Stimulated activated CD4-positive, alpha-beta T cell treated with anti-CD3 and anti-CD28 coated beads, Interleukin-2, amount 100 ng/mL, for 48 hours (primary cell): ENCODE results near the gene DDX51.
A peak's percentile ranks its signal among the peaks of the same experiment; 100 is the strongest.

Source experiments
- DNase-seq, 2 donors: peaks; one replicate each; pipeline ENCODE4 v3.0.0-alpha.2; 2020

Gene DDX51, protein sequence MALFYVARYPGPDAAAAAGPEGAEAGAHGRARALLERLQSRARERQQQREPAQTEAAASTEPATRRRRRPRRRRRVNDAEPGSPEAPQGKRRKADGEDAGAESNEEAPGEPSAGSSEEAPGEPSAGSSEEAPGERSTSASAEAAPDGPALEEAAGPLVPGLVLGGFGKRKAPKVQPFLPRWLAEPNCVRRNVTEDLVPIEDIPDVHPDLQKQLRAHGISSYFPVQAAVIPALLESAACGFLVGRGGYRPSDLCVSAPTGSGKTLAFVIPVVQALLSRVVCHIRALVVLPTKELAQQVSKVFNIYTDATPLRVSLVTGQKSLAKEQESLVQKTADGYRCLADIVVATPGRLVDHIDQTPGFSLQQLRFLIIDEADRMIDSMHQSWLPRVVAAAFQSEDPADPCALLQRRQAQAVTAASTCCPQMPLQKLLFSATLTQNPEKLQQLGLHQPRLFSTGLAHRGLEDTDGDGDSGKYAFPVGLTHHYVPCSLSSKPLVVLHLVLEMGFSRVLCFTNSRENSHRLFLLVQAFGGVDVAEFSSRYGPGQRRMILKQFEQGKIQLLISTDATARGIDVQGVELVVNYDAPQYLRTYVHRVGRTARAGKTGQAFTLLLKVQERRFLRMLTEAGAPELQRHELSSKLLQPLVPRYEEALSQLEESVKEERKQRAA

DNA sequence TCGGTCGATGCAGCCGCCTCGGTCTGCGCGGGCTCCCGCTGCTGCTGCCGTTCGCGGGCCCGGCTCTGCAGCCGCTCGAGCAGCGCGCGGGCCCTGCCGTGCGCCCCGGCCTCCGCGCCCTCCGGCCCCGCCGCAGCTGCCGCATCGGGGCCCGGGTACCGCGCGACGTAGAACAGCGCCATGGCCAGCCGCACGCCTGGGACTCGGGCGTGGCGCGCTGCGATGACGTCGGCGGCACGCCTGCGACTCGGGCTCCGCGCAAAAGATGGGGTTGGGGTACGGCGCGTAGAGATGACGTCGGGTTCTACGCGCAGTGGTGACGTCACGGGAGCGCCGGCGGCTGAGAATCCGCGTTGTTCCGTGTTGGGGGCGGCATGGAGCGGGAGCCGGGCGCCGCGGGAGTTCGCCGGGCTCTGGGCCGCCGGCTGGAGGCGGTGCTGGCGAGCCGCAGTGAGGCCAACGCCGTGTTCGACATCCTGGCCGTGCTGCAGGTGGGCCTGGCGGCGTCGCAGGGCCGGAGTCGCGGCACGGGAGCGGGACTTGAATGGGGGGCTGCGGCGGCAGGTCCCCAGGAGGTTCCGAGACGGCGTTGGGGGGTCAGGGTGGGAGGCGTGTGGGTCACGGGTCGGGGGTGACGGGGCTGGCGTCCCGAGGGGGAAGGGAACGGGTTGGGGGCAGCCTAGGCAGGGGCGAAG is at the start of gene DDX51, which contains the start of gene NOC4L:
DDX51 (minus strand) TSS at position 205 of the 695 bp plus-strand sequence; CDS start at position 182, 23 bp downstream.
NOC4L (plus strand) TSS at position 343 of the 695 bp plus-strand sequence; CDS start at position 375, 32 bp downstream.
- peak; percentile 97 to 98 for DNase-seq

DNA sequence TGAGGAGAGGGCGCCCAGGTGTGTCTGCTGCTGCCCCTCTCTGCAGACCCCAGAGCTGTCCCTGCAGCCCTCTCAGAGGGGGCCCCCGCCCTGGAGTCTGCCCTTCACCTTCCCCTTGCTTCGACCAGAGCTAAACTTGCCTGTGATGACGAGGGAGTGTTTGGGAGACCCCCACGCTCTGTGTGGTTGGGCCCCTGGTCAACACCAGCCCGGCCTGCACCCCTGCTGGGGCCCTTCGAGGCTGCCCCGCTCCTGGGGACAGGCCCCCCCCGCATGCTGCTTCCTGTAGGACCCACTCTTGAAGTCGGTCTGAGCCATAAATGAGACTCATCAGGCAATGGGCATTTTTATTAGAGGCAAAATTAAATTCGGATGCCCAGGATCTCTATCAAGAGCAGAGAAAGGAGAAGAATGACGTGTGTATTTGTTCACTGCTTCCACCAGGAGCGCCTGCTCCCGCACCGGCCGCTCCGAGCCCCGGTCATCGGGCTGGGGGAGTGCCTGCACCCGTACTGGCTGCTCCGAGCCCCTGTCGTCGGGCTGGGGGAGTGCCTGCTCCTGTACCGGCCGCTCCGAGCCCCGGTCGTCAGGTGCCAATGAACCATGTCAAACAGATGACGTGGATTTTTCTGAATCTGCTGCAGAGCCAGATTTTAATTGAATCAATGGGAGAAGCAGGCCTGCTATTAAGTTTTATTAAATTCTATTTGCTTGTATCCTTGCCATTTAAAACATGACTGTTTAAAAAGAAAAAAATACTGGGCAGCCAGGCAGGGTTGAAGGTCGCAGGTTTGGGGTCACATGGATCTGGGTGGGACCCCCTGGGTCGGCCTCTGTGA is 47.8 kb upstream of the DDX51 start:
- no peak for DNase-seq

DNA sequence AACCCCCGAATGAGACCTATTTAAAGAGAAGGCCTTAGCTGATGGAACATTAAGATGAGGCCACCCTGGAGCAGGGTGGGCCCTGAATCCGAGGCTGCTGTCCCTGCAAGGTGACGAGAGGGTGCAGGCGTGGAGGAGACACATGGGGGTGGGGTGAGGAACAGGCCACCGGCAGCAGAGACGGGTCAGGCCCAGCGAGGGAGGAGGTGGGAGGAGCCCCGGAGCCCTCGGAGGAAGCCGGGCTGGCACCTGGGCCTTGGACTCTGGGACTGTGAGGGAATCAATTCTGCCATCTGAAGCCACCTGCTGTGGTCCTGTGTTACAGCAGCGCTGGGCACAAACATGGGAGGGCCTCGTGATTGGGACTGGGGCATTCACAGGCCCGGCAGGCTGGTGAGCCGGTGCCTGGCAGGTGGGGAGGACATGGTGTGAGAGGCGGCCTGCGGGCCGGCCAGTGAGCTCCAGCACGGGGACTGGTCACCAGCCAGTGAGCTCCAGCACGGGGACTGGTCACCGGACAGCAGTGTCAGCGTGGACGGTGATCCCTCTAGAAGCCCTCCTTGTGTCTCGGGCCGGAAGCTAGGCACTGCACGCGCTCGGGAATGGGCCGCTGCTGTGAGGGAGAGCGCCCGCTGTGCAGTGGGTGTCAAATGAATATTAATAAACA is 46.8 kb upstream of the DDX51 start:
- no peak for DNase-seq

DNA sequence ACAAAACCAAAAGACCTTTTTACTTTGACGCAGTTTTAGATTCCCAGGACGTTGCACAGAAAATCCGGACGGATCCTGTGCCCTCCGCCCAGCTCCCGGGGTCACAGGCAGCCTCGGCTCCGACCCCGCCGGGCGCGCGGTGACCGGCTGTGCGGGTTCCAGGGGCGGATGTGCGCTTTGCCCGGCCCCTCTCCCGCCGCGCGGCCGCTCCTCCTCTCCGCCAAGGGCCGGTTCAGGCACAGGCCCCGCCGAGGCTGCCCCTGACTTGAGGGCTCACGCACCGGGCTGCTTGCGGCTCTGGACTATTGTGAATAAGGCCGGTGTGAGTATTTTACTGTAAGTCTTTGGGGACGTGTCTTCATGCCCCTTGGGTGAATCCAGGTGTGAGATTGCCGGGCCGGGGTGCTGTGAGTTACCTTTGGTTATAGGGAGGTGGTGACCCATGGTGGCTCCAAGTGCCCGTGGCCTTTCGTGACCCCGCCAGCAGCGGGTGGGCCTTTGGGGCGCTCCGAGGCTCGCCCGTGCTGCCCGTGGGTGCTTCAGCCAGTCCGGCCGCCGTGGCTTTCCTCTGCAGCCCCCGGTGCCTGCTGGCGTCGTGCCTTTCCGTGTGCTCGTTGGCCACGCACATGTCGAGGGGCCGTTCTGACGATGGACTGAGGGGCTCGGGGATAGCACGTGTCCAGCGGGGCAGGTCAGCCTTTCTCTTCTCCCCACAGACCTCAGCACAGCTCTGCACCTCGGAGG is 46.1 kb upstream of the DDX51 start:
- no peak for DNase-seq

DNA sequence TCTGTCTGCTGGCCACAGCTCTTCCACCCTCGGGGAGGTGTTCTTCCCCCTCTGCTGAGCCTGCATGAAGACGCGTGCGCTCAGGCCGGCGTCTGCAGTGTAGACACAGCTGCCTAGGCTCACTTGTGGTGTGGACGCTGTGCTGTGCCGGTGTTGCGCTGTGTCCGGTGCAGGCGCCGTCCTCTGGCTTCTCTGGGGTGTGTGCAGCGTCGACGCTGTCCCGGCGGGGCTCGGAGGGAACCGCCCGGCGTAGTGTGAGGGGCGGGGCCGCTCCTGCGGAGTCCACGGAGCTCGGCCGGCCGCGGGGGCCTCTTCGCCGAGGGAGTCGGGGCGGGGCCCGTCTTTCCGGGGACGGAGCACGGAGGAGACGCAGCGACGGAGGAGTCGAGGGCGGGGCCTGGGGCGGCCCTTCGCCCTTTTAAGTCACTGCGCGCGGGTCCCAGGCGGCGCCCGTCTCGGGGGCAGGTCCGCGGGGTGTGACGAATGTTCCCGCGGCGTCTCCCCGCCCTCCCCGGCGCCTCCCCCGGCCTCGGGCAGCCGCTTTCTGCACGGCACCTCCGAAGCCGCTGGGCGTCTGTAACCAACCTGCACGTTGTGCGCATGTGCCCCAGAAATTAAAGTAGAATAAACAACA is 45.4 kb upstream of the DDX51 start:
- peak; percentile 89 to 92 for DNase-seq

DNA sequence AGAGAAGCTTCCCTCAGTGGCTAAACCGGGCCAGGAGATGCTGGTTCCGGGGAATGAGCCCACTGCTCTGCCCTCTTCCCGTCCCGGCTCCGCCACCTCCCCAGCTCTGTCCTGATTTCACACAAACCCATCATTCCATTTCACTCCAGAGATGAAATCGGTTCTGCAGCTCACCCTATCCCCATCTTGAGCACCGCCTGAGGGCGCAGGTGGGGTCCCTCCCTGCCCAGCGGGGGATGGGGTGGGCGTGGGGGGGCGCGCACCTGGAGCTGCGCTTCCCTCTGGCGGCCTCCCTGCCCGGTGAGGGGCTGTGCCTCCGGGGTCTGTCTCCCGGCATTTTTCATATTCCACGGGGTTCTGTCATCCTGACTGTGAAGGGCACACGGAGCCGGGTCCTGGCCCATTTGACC is 44.8 kb upstream of the DDX51 start:
- DNase-seq: no peak

DNA sequence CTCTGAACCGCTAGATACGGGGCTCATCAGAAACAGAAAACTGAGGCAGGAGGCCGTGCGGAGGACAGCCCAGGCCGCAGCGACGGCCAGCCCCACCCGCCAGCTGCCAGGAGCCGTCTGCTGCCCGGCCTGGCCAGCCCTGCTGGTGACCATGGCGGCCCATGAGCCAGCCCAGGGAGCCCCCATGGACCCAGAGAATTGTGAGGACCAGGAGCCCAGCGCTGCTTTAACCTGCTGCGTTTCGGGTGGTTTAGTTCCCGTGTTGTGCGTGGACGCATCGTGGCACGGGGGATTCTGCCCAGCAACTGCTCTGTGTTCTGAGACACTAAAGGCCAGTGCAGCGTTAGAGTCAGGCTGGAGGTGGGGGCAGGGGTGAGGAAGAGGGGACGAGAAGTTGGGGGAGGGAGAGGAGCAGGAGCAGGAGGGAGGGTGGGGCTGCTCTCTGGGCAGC is 44.4 kb upstream of the DDX51 start:
- no peak for DNase-seq

DNA sequence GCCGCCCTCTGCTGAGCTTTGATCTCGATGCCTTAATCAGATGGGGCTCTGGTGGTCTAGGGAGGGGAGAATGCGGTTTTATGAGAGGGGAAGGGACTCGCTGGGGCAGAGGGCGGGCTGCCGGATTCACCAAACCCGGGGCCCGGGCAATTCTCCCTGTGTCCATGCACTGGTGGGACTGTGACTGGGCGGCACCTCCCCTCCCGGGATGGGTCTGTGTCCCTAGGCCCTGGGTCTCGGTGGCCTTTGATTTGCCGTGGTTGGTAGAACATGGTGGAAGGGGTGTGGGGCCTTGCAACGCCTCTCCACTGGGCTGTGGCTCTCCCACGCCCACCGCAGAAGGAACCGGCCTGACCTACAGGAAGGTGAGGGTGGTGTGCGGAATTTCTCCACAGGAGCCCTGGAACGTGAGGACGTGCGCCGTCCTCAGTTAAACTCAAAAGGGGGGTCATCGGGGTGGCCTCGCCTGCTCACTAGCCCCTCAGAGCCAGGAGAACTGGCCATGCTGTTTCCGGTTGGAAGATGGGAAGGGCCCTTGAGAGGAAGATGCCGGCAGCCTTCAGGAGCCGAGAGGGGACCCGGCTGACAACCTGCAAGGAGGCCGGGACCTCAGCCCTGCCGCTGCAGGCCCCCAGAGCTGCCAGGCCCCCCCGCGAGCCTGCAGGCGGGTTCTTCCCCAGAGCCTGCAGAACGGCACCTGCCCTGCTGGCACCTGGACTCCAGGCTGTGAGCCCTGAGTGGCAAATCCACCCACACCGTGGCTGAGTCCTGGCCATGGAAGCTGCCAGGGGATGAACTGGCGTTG is 43.7 kb upstream of the DDX51 start:
- DNase-seq: no peak

DNA sequence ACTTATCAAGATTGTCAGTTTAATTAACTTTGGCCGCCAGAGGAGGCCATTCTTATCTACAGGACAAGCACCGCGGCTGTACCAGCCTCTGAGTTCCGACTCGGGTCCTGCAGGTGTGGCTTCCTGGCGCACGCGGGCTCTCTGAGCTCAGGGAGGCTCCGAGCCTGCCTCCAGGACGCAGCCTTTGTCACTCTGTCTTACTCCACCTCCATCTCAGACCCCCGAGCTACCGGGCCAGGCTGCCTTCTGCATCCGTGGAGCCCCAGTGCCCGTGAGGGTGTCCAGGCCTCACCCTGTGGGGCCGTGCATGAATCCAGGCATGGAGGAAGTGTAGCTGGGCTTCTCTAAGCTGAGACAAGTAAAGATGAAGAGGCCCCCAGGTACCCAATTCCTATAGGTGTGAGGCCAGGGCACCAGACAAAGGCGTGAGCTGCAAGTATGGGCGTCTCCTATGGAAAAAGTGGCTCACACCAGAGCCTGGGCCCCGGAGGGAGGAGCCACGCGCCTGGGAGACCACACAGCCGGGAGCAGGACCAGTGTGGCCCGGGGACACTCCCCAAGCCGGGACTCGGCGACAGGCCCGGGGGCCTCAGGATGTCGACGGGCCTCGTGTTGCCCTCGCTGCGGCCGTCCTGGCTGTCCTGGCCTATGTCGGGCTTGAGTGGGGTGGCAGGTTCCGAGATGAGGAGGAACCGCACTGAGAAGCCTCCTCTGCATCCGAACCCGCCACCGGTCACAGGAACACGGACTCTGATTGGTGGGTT is 42.9 kb upstream of the DDX51 start:
- no peak for DNase-seq

DNA sequence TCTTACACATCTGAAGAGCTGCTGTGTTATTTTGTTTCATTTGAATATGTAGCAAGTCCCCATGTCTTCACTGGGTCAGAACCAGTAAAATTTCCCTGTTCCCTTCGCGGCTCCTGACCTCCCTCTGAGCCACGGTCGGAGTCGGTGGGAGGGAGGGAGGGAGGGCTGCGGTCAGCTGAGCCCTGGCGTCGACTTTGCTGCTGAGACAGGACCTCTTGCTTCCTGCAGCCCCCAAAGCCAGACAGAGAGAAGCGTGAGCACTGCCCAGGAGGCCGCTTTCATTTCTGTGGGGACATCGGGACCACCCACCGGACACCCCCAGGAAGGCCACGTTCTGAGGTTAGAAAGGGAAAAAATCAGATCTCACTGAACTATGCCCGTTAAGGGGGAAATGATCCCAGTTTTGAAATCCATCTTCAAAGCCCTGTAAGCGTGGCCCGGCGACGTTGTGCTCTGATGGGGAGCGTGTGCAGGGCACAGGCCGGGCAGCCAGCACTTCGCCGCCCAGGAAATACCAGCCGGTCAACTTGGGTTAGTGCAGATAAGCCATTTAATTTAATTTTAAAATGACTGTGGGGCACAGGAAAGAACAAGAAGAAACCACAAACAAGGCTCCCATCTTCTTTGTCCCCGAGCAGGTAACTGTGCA is 42.2 kb upstream of the DDX51 start:
- DNase-seq: no peak

DNA sequence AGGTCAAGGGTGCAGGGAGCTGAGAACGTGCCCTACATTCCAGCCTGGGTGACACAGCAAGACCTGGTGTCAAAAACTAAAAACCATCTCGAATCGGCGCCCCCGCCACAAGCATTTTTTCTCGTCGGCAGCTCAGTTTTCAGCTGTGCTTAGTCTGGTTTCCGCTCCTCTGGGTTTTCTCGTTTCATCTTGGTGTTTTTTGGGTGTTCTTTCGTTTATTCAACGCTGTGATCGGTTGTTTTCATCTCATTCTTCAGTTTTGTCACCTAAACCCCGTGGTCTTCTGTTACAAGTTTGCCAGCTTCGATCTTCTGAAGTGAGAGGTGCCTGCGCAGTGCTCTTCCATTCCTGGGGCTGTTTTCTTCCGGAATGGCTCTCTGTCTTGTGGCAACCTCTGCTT is 41.6 kb upstream of the DDX51 start:
- DNase-seq: no peak

DNA sequence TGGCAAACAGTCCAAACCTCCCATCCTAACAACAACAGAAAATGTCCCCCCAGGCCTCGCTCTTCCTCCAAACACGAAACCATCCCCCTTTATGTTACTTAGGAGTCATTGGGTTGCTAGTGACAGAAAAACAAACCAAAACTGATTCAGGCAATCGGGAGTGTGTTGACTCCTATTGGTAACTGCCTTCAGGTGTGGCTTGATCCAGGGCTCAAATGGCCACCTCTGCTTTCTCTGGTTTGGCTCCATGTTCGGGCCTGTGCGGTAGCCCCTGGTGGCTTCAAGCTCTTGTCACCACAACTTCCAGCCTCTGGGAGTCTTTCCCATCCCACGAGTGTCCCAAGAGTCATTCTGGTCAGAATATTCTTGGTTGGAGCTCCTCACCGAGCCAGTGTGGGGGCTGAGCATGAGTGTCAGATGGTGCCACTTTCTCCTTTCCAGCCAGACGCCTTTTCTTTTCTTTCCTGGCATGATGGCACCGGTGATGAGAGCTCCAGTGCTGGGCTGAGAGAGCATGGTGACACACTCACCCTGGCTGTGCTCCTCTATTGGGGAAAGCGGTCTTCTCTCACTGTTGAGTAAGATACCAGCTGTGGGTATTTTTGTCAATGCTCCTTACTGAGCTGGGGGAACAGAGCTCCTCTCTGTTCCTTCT is 38.7 kb upstream of the DDX51 start:
- DNase-seq: no peak

DNA sequence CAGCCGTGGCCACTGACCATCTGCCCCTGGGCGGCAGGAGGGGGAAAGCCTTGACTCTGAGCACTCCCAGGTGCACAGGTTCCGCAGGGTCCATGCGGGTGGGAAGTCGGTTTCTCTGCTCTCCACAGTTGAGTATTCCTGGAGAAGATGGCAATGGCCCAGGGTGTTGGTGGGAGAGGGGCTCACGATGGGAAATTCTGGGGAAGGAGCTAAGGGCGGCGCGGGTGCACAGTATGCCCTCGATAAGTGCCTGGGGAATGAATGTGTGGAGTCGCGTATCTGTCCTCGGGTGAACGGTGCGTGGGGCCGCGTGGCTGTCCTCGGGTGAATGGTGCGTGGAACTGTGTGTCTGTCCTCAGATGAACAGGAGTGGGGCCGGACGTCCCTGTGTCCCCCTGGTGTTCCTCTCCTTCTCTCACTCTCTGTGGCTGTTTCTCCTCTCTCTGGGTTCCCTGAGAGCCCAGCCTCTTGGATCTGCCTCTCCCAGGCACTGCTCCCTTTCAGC is 38.1 kb upstream of the DDX51 start:
- DNase-seq: no peak

DNA sequence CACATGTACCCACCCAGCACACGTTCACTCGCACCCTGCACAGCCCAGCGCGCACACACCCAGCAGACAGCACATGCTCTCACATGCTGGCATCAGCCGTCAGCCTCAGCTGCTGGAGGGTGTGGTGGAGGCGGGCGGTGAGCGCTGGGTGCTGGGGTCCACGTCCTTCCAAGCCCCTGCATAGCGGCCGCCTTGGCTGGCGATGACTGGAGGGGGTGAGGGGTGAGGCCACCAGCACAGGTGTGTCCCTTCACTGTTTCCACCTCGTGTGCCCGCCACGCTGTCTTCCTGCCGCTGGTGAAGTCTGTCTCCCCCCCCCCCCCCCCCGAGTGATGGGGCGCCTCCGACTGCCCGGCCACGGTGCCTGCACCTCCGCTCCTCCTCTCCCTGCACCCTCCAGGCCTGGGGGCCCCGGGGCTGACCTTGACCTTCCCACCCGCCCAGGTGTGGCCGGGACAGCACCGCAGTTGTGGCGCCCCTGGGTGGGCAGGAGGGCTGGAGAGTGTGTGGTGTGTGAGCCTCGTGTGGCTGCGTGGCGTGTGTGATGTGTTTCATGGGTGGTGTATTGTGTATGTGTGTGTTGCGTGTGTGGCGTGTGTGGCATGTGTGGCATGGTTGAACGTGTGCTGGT is 37.6 kb upstream of the DDX51 start:
- DNase-seq: no peak

DNA sequence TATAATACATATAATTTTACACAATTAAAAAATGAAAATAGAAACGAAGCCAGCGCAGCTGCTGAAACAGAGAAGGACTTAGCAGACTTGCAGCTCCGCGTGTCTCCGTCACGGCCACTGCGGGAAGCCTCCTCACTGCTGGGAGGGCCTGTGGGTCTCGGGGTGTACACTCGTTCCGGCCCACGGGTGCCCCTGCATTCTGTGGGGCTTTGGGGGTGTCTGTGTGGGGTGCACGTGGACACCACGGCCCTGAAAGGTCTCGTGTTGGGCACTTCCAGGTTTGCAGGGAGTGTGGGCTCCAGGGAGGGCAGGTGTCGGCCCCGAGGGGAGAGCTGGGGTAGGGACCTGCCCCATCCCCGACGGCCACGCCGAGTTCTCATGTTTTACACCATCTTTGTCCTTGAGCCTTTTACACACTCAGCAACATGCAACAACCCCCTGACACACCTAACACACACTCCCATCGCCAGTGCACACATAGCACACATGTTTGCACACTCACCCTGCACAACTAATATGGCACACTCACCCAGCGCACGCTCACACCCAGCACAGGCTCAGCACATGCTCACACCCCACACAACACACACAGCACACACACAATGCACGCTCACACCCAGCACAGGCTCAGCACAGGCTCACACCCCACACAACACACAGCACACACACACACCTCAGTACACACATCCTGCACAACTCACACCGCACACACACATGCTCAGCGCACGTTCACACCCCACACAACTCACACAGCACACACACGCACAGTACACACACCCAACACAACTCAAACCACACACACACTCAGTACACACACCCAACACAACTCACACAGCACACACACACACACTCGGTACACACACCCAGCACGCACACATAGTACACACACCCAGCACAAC is 36.8 kb upstream of the DDX51 start:
- DNase-seq: no peak
